ENCODE data around the gene R3HDM4.
A peak's percentile ranks its signal among the peaks of the same experiment; 100 is the strongest.
"Not testable (repeated sequence)": the region's sequence is repeated elsewhere in the genome, so short reads cannot be mapped to it uniquely, and the experiment has no call there.

The R3HDM4 gene

GRCh38 chr19:911197-912033, 1.6 kb downstream of the R3HDM4 start:
- no peak for DNase-seq

- no peak for DNase-seq
These were observed 5.7 kb downstream of the R3HDM4 start for GRCh38 chr19:907183-907853.

- DNase-seq, result no peak
These were observed 6.5 kb downstream of the R3HDM4 start for GRCh38 chr19:906480-906879.

- DNase-seq, result no peak
These were observed 8.5 kb downstream of the R3HDM4 start for GRCh38 chr19:904545-904944.

- no peak for DNase-seq
These were observed 9.7 kb downstream of the R3HDM4 start for GRCh38 chr19:903266-903797.

- no peak for DNase-seq
These were observed 10.4 kb downstream of the R3HDM4 start for GRCh38 chr19:902446-903226.

- DNase-seq, result no peak
These were observed 11.0 kb downstream of the R3HDM4 start for GRCh38 chr19:902093-902370.

- no peak for DNase-seq
These were observed 11.6 kb downstream of the R3HDM4 start for GRCh38 chr19:901216-902092.

- no peak for DNase-seq
These were observed 12.5 kb downstream of the R3HDM4 start for GRCh38 chr19:900302-901111.

GRCh38 chr19:900043-900301, 13.0 kb downstream of the R3HDM4 start:
- DNase-seq, result no peak

GRCh38 chr19:899336-900042, 13.5 kb downstream of the R3HDM4 start:
- DNase-seq, result no peak

- no peak for DNase-seq
These were observed 14.4 kb downstream of the R3HDM4 start for GRCh38 chr19:898663-899062.

- no peak for DNase-seq
These were observed 15.5 kb downstream of the R3HDM4 start for GRCh38 chr19:897442-898039.

- DNase-seq, result no peak
These were observed 16.0 kb downstream of the R3HDM4 start for GRCh38 chr19:896999-897398.

- DNase-seq, result no peak
These were observed 16.6 kb downstream of the R3HDM4 start for GRCh38 chr19:896434-896833.

- peak; percentile 94 for DNase-seq
These were observed 19.9 kb downstream of the R3HDM4 start, which contains the start of the genes MED16 and RNU6-9 for GRCh38 chr19:892894-893689. Gene MED16, minus strand, starts transcription at chr19:893187. Its CDS starts 2,056 bp downstream, at chr19:891131. Gene RNU6-9, plus strand, starts transcription at chr19:893484.

GRCh38 chr19:892243-892893, 20.7 kb downstream of the R3HDM4 start:
- no peak for DNase-seq

- not testable (repeated sequence) for DNase-seq
These were observed 21.4 kb downstream of the R3HDM4 start for GRCh38 chr19:891421-892200.
